Renal cortical epithelial cell (primary cell): ENCODE results near the gene INS. TPM values are rescaled to one million over a fixed set of nuclear protein-coding genes. Genes with fewer than 3 reads are reported as not detected.

Experiments
- DNase-seq: peaks from one replicate; pipeline ENCODE4 v3.0.0-alpha.2; 2011; ENCODE audit warnings: low read depth
- total RNA-seq: library from RNA; depleted of rRNA; stranded (reverse); fragments of >200 nt; gene quantifications from 2 replicates; pipeline ENCODE4 v1.2.3, GENCODE V29; 2014

Gene INS
- total RNA-seq, 1 donor from 2014 or later: not detected

- no peak for DNase-seq
Measured at GRCh38 chr11:2115308-2115707, 45.7 kb downstream of the INS start.

GRCh38 chr11:2114430-2115241 lies 46.4 kb downstream of the INS start:
- DNase-seq: no peak

GRCh38 chr11:2113776-2114175 lies 47.2 kb downstream of the INS start:
- DNase-seq: no peak

GRCh38 chr11:2110521-2110920 lies 50.5 kb downstream of the INS start:
- no peak for DNase-seq

Other genes with a start within 250 kb of the INS start
- not detected in 2 replicates for gene TNNT3, start 241.5 kb downstream of the INS start, total RNA-seq
- 3.6 and 173 TPM in 2 replicates for gene MRPL23, start 213.9 kb downstream of the INS start, total RNA-seq
- 0.55 TPM in 1 of 2 replicates, not detected in the other for gene H19, start 163.4 kb downstream of the INS start, total RNA-seq
- 0.75 TPM in 1 of 2 replicates, not detected in the other for gene IGF2, start 21.8 kb downstream of the INS start, total RNA-seq
- 0.30 TPM in 1 of 2 replicates, not detected in the other for gene TH, start 10.6 kb upstream of the INS start, total RNA-seq
- gene ASCL2, start 109.4 kb upstream of the INS start, total RNA-seq: not detected in 2 replicates
- gene C11orf21, start 140.7 kb upstream of the INS start, total RNA-seq: 0.10 TPM in 1 of 2 replicates, not detected in the other
- gene TSPAN32, start 140.8 kb upstream of the INS start, total RNA-seq: not detected in 2 replicates
- gene CD81, start 216.1 kb upstream of the INS start, total RNA-seq: 131 and 666 TPM in 2 replicates
- gene TSSC4, start 239.5 kb upstream of the INS start, total RNA-seq: 46.1 and 73.3 TPM in 2 replicates